ENCODE measurements around the gene DGKH. TPM values are rescaled to one million over a fixed set of nuclear protein-coding genes. Genes with fewer than 3 reads are reported as not detected.
A peak's percentile ranks its signal among the peaks of the same experiment; 100 is the strongest.

DGKH gene
- total and polyA plus RNA-seq, 10 of the 15 experiments (the other 5 are each of a cell fraction or from before 2014, with no cell fraction given) = 1.3 to 15.2 (median 7.3) TPM

- TF ChIP-seq MEF2B (IDR thresholded peaks at IDR 0.05; ENCODE audit: partially characterized antibody, poor library complexity, severe bottlenecking) (peak; percentile 27), NRF1 (conservative IDR thresholded peaks at IDR 0.05; ENCODE audit: low read depth, low read length) (no peak), BRCA1 (IDR thresholded peaks at IDR 0.05; ENCODE audit: low read depth, low read length) (peak; percentile 96), HDAC2 (IDR thresholded peaks at IDR 0.05) (no peak), ZNF622 (IDR thresholded peaks at IDR 0.05) (no peak), LARP7 (IDR thresholded peaks at IDR 0.05) (peak; percentile 70), ZZZ3 (IDR thresholded peaks at IDR 0.05; ENCODE audit: control insufficient read depth, insufficient read length, low read depth) (no peak), SIN3A (IDR thresholded peaks at IDR 0.05; ENCODE audit: low read depth, low read length) (peak; percentile 96; the same call in 1 of the 2 replicates), IRF4 (IDR thresholded peaks at IDR 0.05; ENCODE audit: low read depth, low read length) (no peak), CUX1 (IDR thresholded peaks at IDR 0.05; ENCODE audit: insufficient replicate concordance, low read depth, low read length) (no peak), TCF3 (IDR thresholded peaks at IDR 0.05; ENCODE audit: borderline replicate concordance, insufficient read depth, low read depth, low read length) (0 out of 2 replicates have a peak, but pooled peaks have one; percentile 34), STAT1 (conservative IDR thresholded peaks at IDR 0.05) (no peak), ESRRA (IDR thresholded peaks at IDR 0.05; ENCODE audit: low read length) (no peak), HCFC1 (IDR thresholded peaks at IDR 0.05; ENCODE audit: low read length) (0 out of 2 replicates have a peak, but pooled peaks have one; percentile 5), BHLHE40 (IDR thresholded peaks at IDR 0.05; ENCODE audit: borderline replicate concordance in 1 of 2, low read depth in 2 of 2, low read length in 1 of 2) (peak; percentile 82), BACH1 (IDR thresholded peaks at IDR 0.05; ENCODE audit: borderline replicate concordance) (no peak), SIX5 (IDR thresholded peaks at IDR 0.05; ENCODE audit: low read depth, low read length, severe bottlenecking) (no peak), CHD4 (IDR thresholded peaks at IDR 0.05) (no peak), ZNF24 (IDR thresholded peaks at IDR 0.05) (no peak), BMI1 (IDR thresholded peaks at IDR 0.05; ENCODE audit: borderline replicate concordance) (peak; percentile 97), E2F8 (IDR thresholded peaks at IDR 0.05; ENCODE audit: low read depth, partially characterized antibody) (peak; percentile 58), SREBF2 (IDR thresholded peaks at IDR 0.05; ENCODE audit: low read length) (no peak), MYB (IDR thresholded peaks at IDR 0.05; ENCODE audit: borderline replicate concordance, low read depth, low read length) (0 out of 2 replicates have a peak, but pooled peaks have one; percentile 31)
Observed at GRCh38 chr13:42271337-42272114, 223.1 kb downstream of the DGKH start (continued).
